ENCODE measurements around the gene TXNDC16.

TXNDC16 gene

GRCh38 chr14:52553671-52554575 is 1.6 kb upstream of the TXNDC16 start:
- Histone ChIP-seq H3K9me3 (replicated peaks; ENCODE audit: low read length) (no peaks in the 10 kb centered on the region), H3K4me2 (ENCODE audit: low read length) (peak overlapping the region; percentile 87), H3K9ac (ENCODE audit: low read depth, low read length) (peak overlapping the region; percentile 35), H3K36me3 (ENCODE audit: insufficient read depth, low read length) (no peaks in the 10 kb centered on the region), H3K4me1 (ENCODE audit: control insufficient read depth, insufficient read depth, low read length) (no peaks in the 10 kb centered on the region), H3K4me3 (ENCODE audit: low read length) (peak overlapping the region; percentile 83), H3K27me3 (ENCODE audit: control insufficient read depth, insufficient read depth, low read length) (no peaks in the 10 kb centered on the region)

GRCh38 chr14:52553002-52553670 is 831 bp upstream of the TXNDC16 start:
- Histone ChIP-seq H3K4me2 (ENCODE audit: low read length) (peak overlapping the region; percentile 87), H3K27me3 (ENCODE audit: control insufficient read depth, insufficient read depth, low read length) (no peaks in the 10 kb centered on the region), H3K4me1 (ENCODE audit: control insufficient read depth, insufficient read depth, low read length) (no peaks in the 10 kb centered on the region), H3K36me3 (ENCODE audit: insufficient read depth, low read length) (no peaks in the 10 kb centered on the region), H3K9me3 (replicated peaks; ENCODE audit: low read length) (no peaks in the 10 kb centered on the region), H3K4me3 (ENCODE audit: low read length) (peak overlapping the region; percentile 83), H3K9ac (ENCODE audit: low read depth, low read length) (peak overlapping the region; percentile 35)

- H3K9ac ChIP-seq (ENCODE audit: low read depth, low read length) = peak overlapping the region; percentile 81
- H3K27me3 ChIP-seq (ENCODE audit: control insufficient read depth, insufficient read depth, low read length) = no peaks in the 10 kb centered on the region
- peak overlapping the region; percentile 81 for H3K4me3 ChIP-seq (ENCODE audit: low read length)
- no peaks in the 10 kb centered on the region for H3K9me3 ChIP-seq (replicated peaks; ENCODE audit: low read length)
- H3K4me1 ChIP-seq (ENCODE audit: control insufficient read depth, insufficient read depth, low read length) = no peaks in the 10 kb centered on the region
- H3K36me3 ChIP-seq (ENCODE audit: insufficient read depth, low read length) = no peaks in the 10 kb centered on the region
- peak overlapping the region; percentile 91 for H3K4me2 ChIP-seq (ENCODE audit: low read length)
Measured at GRCh38 chr14:52551696-52552062, 626 bp downstream of the TXNDC16 start.

- Histone ChIP-seq H3K4me1 (ENCODE audit: control insufficient read depth, insufficient read depth, low read length) (no peaks in the 10 kb centered on the region), H3K4me2 (ENCODE audit: low read length) (peak overlapping the region; percentile 91), H3K36me3 (ENCODE audit: insufficient read depth, low read length) (no peaks in the 10 kb centered on the region), H3K27me3 (ENCODE audit: control insufficient read depth, insufficient read depth, low read length) (no peaks in the 10 kb centered on the region), H3K9me3 (replicated peaks; ENCODE audit: low read length) (no peaks in the 10 kb centered on the region), H3K9ac (ENCODE audit: low read depth, low read length) (peak overlapping the region; percentile 81), H3K4me3 (ENCODE audit: low read length) (peak overlapping the region; percentile 81)
Measured at GRCh38 chr14:52551205-52551604, 1.1 kb downstream of the TXNDC16 start.

GRCh38 chr14:52550661-52551060 is 1.6 kb downstream of the TXNDC16 start:
- Histone ChIP-seq H3K27me3 (ENCODE audit: control insufficient read depth, insufficient read depth, low read length) (no peaks in the 10 kb centered on the region), H3K4me1 (ENCODE audit: control insufficient read depth, insufficient read depth, low read length) (no peaks in the 10 kb centered on the region), H3K4me2 (ENCODE audit: low read length) (no peak overlapping the region), H3K36me3 (ENCODE audit: insufficient read depth, low read length) (no peaks in the 10 kb centered on the region), H3K9me3 (replicated peaks; ENCODE audit: low read length) (no peaks in the 10 kb centered on the region), H3K4me3 (ENCODE audit: low read length) (no peak overlapping the region), H3K9ac (ENCODE audit: low read depth, low read length) (no peak overlapping the region)

- Histone ChIP-seq H3K27me3 (ENCODE audit: control insufficient read depth, insufficient read depth, low read length) (no peaks in the 10 kb centered on the region), H3K9me3 (replicated peaks; ENCODE audit: low read length) (no peaks in the 10 kb centered on the region), H3K4me1 (ENCODE audit: control insufficient read depth, insufficient read depth, low read length) (no peaks in the 10 kb centered on the region), H3K4me2 (ENCODE audit: low read length) (no peak overlapping the region), H3K9ac (ENCODE audit: low read depth, low read length) (no peak overlapping the region), H3K4me3 (ENCODE audit: low read length) (no peak overlapping the region), H3K36me3 (ENCODE audit: insufficient read depth, low read length) (no peaks in the 10 kb centered on the region)
Measured at GRCh38 chr14:52547526-52547925, 4.8 kb downstream of the TXNDC16 start.

GRCh38 chr14:52547027-52547426 is 5.3 kb downstream of the TXNDC16 start:
- H3K4me2 ChIP-seq (ENCODE audit: low read length) = no peak overlapping the region
- H3K4me1 ChIP-seq (ENCODE audit: control insufficient read depth, insufficient read depth, low read length) = no peaks in the 10 kb centered on the region
- no peaks in the 10 kb centered on the region for H3K9me3 ChIP-seq (replicated peaks; ENCODE audit: low read length)
- no peaks in the 10 kb centered on the region for H3K27me3 ChIP-seq (ENCODE audit: control insufficient read depth, insufficient read depth, low read length)
- H3K9ac ChIP-seq (ENCODE audit: low read depth, low read length) = no peak overlapping the region
- H3K4me3 ChIP-seq (ENCODE audit: low read length) = no peak overlapping the region
- no peaks in the 10 kb centered on the region for H3K36me3 ChIP-seq (ENCODE audit: insufficient read depth, low read length)

GRCh38 chr14:52546318-52546670 is 6.0 kb downstream of the TXNDC16 start:
- H3K36me3 ChIP-seq (ENCODE audit: insufficient read depth, low read length) = no peaks in the 10 kb centered on the region
- H3K9me3 ChIP-seq (replicated peaks; ENCODE audit: low read length) = no peaks in the 10 kb centered on the region
- no peak overlapping the region for H3K9ac ChIP-seq (ENCODE audit: low read depth, low read length)
- no peaks in the 10 kb centered on the region for H3K27me3 ChIP-seq (ENCODE audit: control insufficient read depth, insufficient read depth, low read length)
- H3K4me3 ChIP-seq (ENCODE audit: low read length) = no peak overlapping the region
- H3K4me1 ChIP-seq (ENCODE audit: control insufficient read depth, insufficient read depth, low read length) = no peaks in the 10 kb centered on the region
- H3K4me2 ChIP-seq (ENCODE audit: low read length) = no peak overlapping the region

- Histone ChIP-seq H3K27me3 (ENCODE audit: control insufficient read depth, insufficient read depth, low read length) (no peaks in the 10 kb centered on the region), H3K4me2 (ENCODE audit: low read length) (no peak overlapping the region), H3K4me3 (ENCODE audit: low read length) (no peak overlapping the region), H3K36me3 (ENCODE audit: insufficient read depth, low read length) (no peaks in the 10 kb centered on the region), H3K9ac (ENCODE audit: low read depth, low read length) (no peak overlapping the region), H3K9me3 (replicated peaks; ENCODE audit: low read length) (no peaks in the 10 kb centered on the region), H3K4me1 (ENCODE audit: control insufficient read depth, insufficient read depth, low read length) (no peaks in the 10 kb centered on the region)
Measured at GRCh38 chr14:52545584-52546317, 6.6 kb downstream of the TXNDC16 start.

GRCh38 chr14:52538623-52539022 is 13.7 kb downstream of the TXNDC16 start:
- no peaks in the 10 kb centered on the region for H3K27me3 ChIP-seq (ENCODE audit: control insufficient read depth, insufficient read depth, low read length)
- no peaks in the 10 kb centered on the region for H3K4me1 ChIP-seq (ENCODE audit: control insufficient read depth, insufficient read depth, low read length)
- H3K9me3 ChIP-seq (replicated peaks; ENCODE audit: low read length) = no peaks in the 10 kb centered on the region
- H3K4me3 ChIP-seq (ENCODE audit: low read length) = no peak overlapping the region
- no peaks in the 10 kb centered on the region for H3K36me3 ChIP-seq (ENCODE audit: insufficient read depth, low read length)
- no peak overlapping the region for H3K9ac ChIP-seq (ENCODE audit: low read depth, low read length)
- H3K4me2 ChIP-seq (ENCODE audit: low read length) = no peak overlapping the region

GRCh38 chr14:52536269-52536668 is 16.0 kb downstream of the TXNDC16 start:
- H3K36me3 ChIP-seq (ENCODE audit: insufficient read depth, low read length) = no peaks in the 10 kb centered on the region
- no peaks in the 10 kb centered on the region for H3K4me1 ChIP-seq (ENCODE audit: control insufficient read depth, insufficient read depth, low read length)
- no peak overlapping the region for H3K9ac ChIP-seq (ENCODE audit: low read depth, low read length)
- no peak overlapping the region for H3K4me3 ChIP-seq (ENCODE audit: low read length)
- no peak overlapping the region for H3K4me2 ChIP-seq (ENCODE audit: low read length)
- H3K27me3 ChIP-seq (ENCODE audit: control insufficient read depth, insufficient read depth, low read length) = no peaks in the 10 kb centered on the region
- no peaks in the 10 kb centered on the region for H3K9me3 ChIP-seq (replicated peaks; ENCODE audit: low read length)

Data from skeletal muscle satellite cell (primary cell).